SK-N-SH (cell line): ENCODE data around the gene ATP8A2. TPM values are rescaled to one million over a fixed set of nuclear protein-coding genes. Genes with fewer than 3 reads are reported as not detected.

ENCODE experiments used
- CTCF ChIA-PET: fragments of 300-600, 350-600 bp; formaldehyde crosslinking; extraction: SDS; loops from one replicate; lab custom pipeline; 2021; lab: Yijun Ruan, JAX
- POLR2A ChIA-PET: fragments of 350-600 bp; sonication (Branson Sonifier 250); formaldehyde crosslinking; extraction: SDS; loops from one replicate; lab custom pipeline; 2020; ENCODE audit warnings: antibody characterized with exemption, inconsistent platforms; lab: Yijun Ruan, JAX
- DNase-seq: peaks from one replicate; pipeline ENCODE4 v3.0.0; 2012
- H2AFZ ChIP-seq: fragments of 200-600 bp; sonication (generic); 2 replicates; pipeline ENCODE4 v1.8.1; 2016; ENCODE audit warnings: antibody characterized with exemption, mild to moderate bottlenecking, low read depth
- H3F3A ChIP-seq: fragments of 200-600 bp; sonication (generic); replicated peaks from 2 replicates; pipeline ENCODE3; 2016; ENCODE audit warnings: antibody characterized with exemption, mild to moderate bottlenecking; ENCODE audit not compliant: insufficient read depth
- H3K27ac ChIP-seq, 2 experiments: fragments of 200-500 bp in 1 of 2; fragments of 200-600 bp in 1 of 2; sonication (Bioruptor generic) in 1 of 2; sonication (generic), shearing (Covaris generic) in 1 of 2; 2 replicates each; pipeline versions ENCODE4 v1.5.1 to v1.6.1; 2014 to 2016; ENCODE audit warnings: low read depth in 2 of 2, inconsistent platforms in 1 of 2, low read length in 1 of 2, mild to moderate bottlenecking in 1 of 2, mixed read lengths in 1 of 2
- H3K27me3 ChIP-seq: fragments of 200-600 bp; sonication (generic), shearing (Covaris generic); 2 replicates; pipeline ENCODE4 v1.6.1; 2016; ENCODE audit warnings: mixed run types; ENCODE audit not compliant: insufficient read depth
- H3K36me3 ChIP-seq, 2 experiments: fragments of 200-500 bp in 1 of 2; fragments of 200-600 bp in 1 of 2; sonication (Bioruptor generic) in 1 of 2; sonication (generic) in 1 of 2; replicated peaks in 1 of 2; 2 replicates each; pipeline versions ENCODE3 to v1.5.1; 2014 to 2016; ENCODE audit warnings: low read length in 1 of 2, mild to moderate bottlenecking in 1 of 2; ENCODE audit not compliant: insufficient read depth in 2 of 2, control insufficient read depth in 1 of 2
- H3K4me1 ChIP-seq, 2 experiments: fragments of 200-500 bp in 1 of 2; fragments of 200-600 bp in 1 of 2; sonication (Bioruptor generic) in 1 of 2; sonication (generic), shearing (Covaris generic) in 1 of 2; 2 replicates each; pipeline versions ENCODE4 v1.5.1 to v1.6.1; 2014 to 2016; ENCODE audit warnings: low read depth in 1 of 2, low read length in 1 of 2, mixed run types in 1 of 2; ENCODE audit not compliant: insufficient read depth in 2 of 2, control insufficient read depth in 1 of 2
- H3K4me2 ChIP-seq: fragments of 200-600 bp; sonication (generic), shearing (Covaris generic); 2 replicates; pipeline ENCODE4 v1.6.1; 2017; ENCODE audit warnings: mixed run types
- H3K4me3 ChIP-seq, 2 experiments: fragments of 200-500 bp in 1 of 2; fragments of 200-600 bp in 1 of 2; sonication (Bioruptor generic) in 1 of 2; sonication (generic), shearing (Covaris generic) in 1 of 2; 2 replicates each; pipeline versions ENCODE4 v1.5.1 to v1.8.1; 2014 to 2016; ENCODE audit warnings: low read depth in 2 of 2, inconsistent platforms in 1 of 2, low read length in 1 of 2, mild to moderate bottlenecking in 1 of 2, mixed read lengths in 1 of 2, moderate library complexity in 1 of 2
- H3K79me2 ChIP-seq: fragments of 200-600 bp; sonication (generic); 2 replicates; pipeline ENCODE4 v1.8.1; 2017; ENCODE audit warnings: mild to moderate bottlenecking; ENCODE audit not compliant: insufficient read depth
- H3K9ac ChIP-seq: fragments of 200-600 bp; sonication (generic); 2 replicates; pipeline ENCODE4 v1.6.1; 2017; ENCODE audit warnings: mixed run types
- H3K9me2 ChIP-seq: fragments of 200-600 bp; sonication (generic); 2 replicates; pipeline ENCODE4 v1.6.1; 2017; ENCODE audit warnings: mixed run types
- H3K9me3 ChIP-seq: fragments of 200-600 bp; sonication (generic); 2 replicates; pipeline ENCODE4 v1.6.1; 2017; ENCODE audit warnings: mixed run types, mild to moderate bottlenecking, moderate library complexity
- H4K20me1 ChIP-seq: fragments of 200-600 bp; sonication (generic); 2 replicates; pipeline ENCODE4 v1.6.1; 2017; ENCODE audit warnings: mild to moderate bottlenecking, mixed run types; ENCODE audit not compliant: insufficient read depth
- CHD2 ChIP-seq: fragments of 150-350 bp; IDR thresholded peaks from 2 replicates; pipeline ENCODE4 v1.6.1; 2018; ENCODE audit warnings: low read length; ENCODE audit not compliant: partially characterized antibody
- EZH2phosphoT487 ChIP-seq: fragments of 200-600 bp; sonication (generic); IDR thresholded peaks from 2 replicates; pipeline ENCODE4 v1.6.1; 2017; ENCODE audit warnings: low read depth, mixed run types, mild to moderate bottlenecking, antibody characterized with exemption, moderate library complexity, borderline replicate concordance
- FOSL2 ChIP-seq: IDR thresholded peaks from 2 replicates; pipeline ENCODE4 v1.4.0; 2012; ENCODE audit warnings: low read depth, mild to moderate bottlenecking, moderate library complexity, borderline replicate concordance
- FOXJ3 ChIP-seq: sonication (generic); formaldehyde crosslinking; IDR thresholded peaks from 2 replicates; pipeline ENCODE4 v1.5.1; 2020; ENCODE audit warnings: mild to moderate bottlenecking, missing genetic modification reagents
- FOXM1 ChIP-seq: IDR thresholded peaks from 2 replicates; pipeline ENCODE4 v1.4.0; 2012; ENCODE audit warnings: low read depth, mild to moderate bottlenecking
- GABPA ChIP-seq: IDR thresholded peaks from 2 replicates; pipeline ENCODE4 v1.4.0; 2012; ENCODE audit warnings: low read depth, mild to moderate bottlenecking
- MEF2A ChIP-seq: IDR thresholded peaks from 2 replicates; pipeline ENCODE4 v1.4.0; 2012; ENCODE audit warnings: low read depth, borderline replicate concordance
- MXI1 ChIP-seq: IDR thresholded peaks from 2 replicates; pipeline ENCODE4 v1.6.1; 2012; ENCODE audit warnings: mild to moderate bottlenecking, low read depth, low read length, improper control_type of control experiment
- RAD21 ChIP-seq: IDR thresholded peaks from 2 replicates; pipeline ENCODE4 v1.6.1; 2012; ENCODE audit warnings: mild to moderate bottlenecking, low read length
- RXRA ChIP-seq: IDR thresholded peaks from 2 replicates; pipeline ENCODE4 v1.4.0; 2012; ENCODE audit warnings: low read depth, mild to moderate bottlenecking, borderline replicate concordance
- SIN3A ChIP-seq: IDR thresholded peaks from 2 replicates; pipeline ENCODE4 v1.6.1; 2012; ENCODE audit warnings: low read depth, mild to moderate bottlenecking, low read length, moderate library complexity, borderline replicate concordance
- TAF1 ChIP-seq: IDR thresholded peaks from 2 replicates; pipeline ENCODE4 v1.6.1; 2012; ENCODE audit warnings: low read depth, mild to moderate bottlenecking, low read length, moderate library complexity, borderline replicate concordance
- WGBS: methylation state at CpG from one replicate; pipeline ENCODE4 v1.1.6; 2017; ENCODE audit warnings: low lambda C conversion rate; 5-methylcytosine and 5-hydroxymethylcytosine counted together
- polyA plus RNA-seq, 3 experiments: library from polyadenylated mRNA; depleted of rRNA; stranded (reverse); fragments of >200 nt; gene quantifications; 2 replicates each; pipeline ENCODE4 v1.2.3, GENCODE V29; 2012
- TF ChIP-seq, protein P1 (sequence below): IDR thresholded peaks from 2 replicates; pipeline ENCODE4 v1.4.0; 2012; ENCODE audit warnings: low read depth, borderline replicate concordance
- TF ChIP-seq, protein P2 (sequence below): IDR thresholded peaks from 2 replicates; pipeline ENCODE4 v1.4.0; 2012; ENCODE audit warnings: low read depth, borderline replicate concordance
- TF ChIP-seq, protein P3 (sequence below): IDR thresholded peaks from 2 replicates; pipeline ENCODE4 v1.6.1; 2012; ENCODE audit warnings: mild to moderate bottlenecking, low read depth, low read length, moderate library complexity
- TF ChIP-seq, protein P4 (sequence below): IDR thresholded peaks from 2 replicates; pipeline ENCODE4 v1.4.0; 2012; ENCODE audit warnings: low read depth
- TF ChIP-seq, protein P5 (sequence below): IDR thresholded peaks from 2 replicates; pipeline ENCODE4; 2012

ATP8A2 gene
- polyA plus RNA-seq, 1 of the 3 experiments (the other 2 are of a cell fraction) = 0.02 TPM

DNA sequence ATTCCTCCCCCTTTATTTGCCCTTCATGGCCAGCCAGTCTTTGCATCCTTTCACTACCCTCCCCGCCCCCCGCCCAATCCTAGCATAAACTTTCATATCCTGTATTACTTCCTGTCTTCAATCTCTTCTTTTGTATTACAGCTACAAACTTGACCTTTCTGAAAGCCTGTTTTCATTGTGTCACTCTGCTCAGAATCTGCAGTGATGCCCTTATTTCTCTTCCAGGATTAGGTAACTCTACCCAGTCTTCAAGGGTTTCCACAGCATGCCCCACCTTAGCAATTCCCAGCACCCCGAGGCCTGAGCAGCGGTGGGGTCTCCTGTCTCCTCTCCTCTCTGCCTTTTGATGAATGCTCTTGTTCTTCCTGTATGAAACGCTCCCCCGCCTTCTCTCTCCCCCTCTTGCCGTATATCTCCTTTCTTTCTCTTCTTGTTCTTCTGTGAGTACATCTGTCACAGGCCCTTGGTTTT is 534.5 kb downstream of the ATP8A2 start:
- 39% methylated on average over 7 of the region's 7 CpGs for WGBS
- Histone ChIP-seq H3K9ac (no peak overlapping the region), H2AFZ (no peak overlapping the region), H3K4me1 (no peaks in the 10 kb centered on the region; a peak in 2 of 4 replicates), H3K4me2 (no peak overlapping the region), H4K20me1 (no peaks in the 10 kb centered on the region)
- DNase-seq = no peak
- POLR2A ChIA-PET = no interaction called here
- TF ChIP-seq MEF2A (no peak), FOXJ3 (CRISPR knock-in tag) (no peak), GABPA (no peak), EZH2phosphoT487 (no peak), RXRA (no peak), FOSL2 (no peak), MXI1 (no peak), FOXM1 (no peak), CHD2 (no peak)
- TF ChIP-seq, protein P1, sequence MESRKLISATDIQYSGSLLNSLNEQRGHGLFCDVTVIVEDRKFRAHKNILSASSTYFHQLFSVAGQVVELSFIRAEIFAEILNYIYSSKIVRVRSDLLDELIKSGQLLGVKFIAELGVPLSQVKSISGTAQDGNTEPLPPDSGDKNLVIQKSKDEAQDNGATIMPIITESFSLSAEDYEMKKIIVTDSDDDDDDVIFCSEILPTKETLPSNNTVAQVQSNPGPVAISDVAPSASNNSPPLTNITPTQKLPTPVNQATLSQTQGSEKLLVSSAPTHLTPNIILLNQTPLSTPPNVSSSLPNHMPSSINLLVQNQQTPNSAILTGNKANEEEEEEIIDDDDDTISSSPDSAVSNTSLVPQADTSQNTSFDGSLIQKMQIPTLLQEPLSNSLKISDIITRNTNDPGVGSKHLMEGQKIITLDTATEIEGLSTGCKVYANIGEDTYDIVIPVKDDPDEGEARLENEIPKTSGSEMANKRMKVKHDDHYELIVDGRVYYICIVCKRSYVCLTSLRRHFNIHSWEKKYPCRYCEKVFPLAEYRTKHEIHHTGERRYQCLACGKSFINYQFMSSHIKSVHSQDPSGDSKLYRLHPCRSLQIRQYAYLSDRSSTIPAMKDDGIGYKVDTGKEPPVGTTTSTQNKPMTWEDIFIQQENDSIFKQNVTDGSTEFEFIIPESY = no peak
- TF ChIP-seq, protein P2, sequence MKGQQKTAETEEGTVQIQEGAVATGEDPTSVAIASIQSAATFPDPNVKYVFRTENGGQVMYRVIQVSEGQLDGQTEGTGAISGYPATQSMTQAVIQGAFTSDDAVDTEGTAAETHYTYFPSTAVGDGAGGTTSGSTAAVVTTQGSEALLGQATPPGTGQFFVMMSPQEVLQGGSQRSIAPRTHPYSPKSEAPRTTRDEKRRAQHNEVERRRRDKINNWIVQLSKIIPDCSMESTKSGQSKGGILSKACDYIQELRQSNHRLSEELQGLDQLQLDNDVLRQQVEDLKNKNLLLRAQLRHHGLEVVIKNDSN = no peak
- TF ChIP-seq, all 33 proteins: peak for 0
- no peak overlapping the region for H3K4me3 ChIP-seq
- H3K27ac ChIP-seq = no peak overlapping the region
- no peaks in the 10 kb centered on the region for H3F3A ChIP-seq
- no peaks in the 10 kb centered on the region for H3K9me2 ChIP-seq
- H3K36me3 ChIP-seq = no peaks in the 10 kb centered on the region
- CTCF ChIA-PET = no interaction called here
- no peaks in the 10 kb centered on the region for H3K9me3 ChIP-seq
- no peaks in the 10 kb centered on the region for H3K27me3 ChIP-seq
- H3K79me2 ChIP-seq = no peaks in the 10 kb centered on the region

DNA sequence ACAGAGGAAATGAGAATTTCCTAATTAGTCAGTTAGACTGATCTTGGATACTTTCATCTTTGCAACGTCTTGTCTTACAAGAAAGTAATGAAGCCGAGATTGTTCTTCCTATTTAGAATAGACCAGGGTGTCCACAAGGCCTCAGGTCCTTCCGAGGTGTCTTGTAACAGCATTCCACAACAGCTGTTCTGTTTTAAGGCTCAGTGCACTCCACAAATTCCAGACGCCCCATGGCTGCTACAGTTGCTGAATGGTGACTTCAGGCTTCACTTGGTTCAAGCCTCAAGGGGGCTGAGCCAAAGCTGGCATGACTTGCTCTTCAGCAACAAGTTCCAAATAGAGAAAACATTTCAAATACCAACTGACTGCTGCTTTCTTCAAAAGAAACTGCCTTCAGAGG is 536.6 kb downstream of the ATP8A2 start:
- H3K9me2 ChIP-seq = no peaks in the 10 kb centered on the region
- H3K9ac ChIP-seq = no peak overlapping the region
- no peaks in the 10 kb centered on the region for H3K36me3 ChIP-seq
- no peaks in the 10 kb centered on the region; a peak in 2 of 4 replicates for H3K4me1 ChIP-seq
- 29% methylated on average over 4 of the region's 4 CpGs for WGBS
- TF ChIP-seq, protein P3, sequence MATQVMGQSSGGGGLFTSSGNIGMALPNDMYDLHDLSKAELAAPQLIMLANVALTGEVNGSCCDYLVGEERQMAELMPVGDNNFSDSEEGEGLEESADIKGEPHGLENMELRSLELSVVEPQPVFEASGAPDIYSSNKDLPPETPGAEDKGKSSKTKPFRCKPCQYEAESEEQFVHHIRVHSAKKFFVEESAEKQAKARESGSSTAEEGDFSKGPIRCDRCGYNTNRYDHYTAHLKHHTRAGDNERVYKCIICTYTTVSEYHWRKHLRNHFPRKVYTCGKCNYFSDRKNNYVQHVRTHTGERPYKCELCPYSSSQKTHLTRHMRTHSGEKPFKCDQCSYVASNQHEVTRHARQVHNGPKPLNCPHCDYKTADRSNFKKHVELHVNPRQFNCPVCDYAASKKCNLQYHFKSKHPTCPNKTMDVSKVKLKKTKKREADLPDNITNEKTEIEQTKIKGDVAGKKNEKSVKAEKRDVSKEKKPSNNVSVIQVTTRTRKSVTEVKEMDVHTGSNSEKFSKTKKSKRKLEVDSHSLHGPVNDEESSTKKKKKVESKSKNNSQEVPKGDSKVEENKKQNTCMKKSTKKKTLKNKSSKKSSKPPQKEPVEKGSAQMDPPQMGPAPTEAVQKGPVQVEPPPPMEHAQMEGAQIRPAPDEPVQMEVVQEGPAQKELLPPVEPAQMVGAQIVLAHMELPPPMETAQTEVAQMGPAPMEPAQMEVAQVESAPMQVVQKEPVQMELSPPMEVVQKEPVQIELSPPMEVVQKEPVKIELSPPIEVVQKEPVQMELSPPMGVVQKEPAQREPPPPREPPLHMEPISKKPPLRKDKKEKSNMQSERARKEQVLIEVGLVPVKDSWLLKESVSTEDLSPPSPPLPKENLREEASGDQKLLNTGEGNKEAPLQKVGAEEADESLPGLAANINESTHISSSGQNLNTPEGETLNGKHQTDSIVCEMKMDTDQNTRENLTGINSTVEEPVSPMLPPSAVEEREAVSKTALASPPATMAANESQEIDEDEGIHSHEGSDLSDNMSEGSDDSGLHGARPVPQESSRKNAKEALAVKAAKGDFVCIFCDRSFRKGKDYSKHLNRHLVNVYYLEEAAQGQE = no peak
- no peak for TF ChIP-seq CHD2
- no peak for TF ChIP-seq SIN3A
- no peak for TF ChIP-seq TAF1
- TF ChIP-seq, protein P4, sequence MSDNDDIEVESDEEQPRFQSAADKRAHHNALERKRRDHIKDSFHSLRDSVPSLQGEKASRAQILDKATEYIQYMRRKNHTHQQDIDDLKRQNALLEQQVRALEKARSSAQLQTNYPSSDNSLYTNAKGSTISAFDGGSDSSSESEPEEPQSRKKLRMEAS = no peak
- no peak for TF ChIP-seq RAD21
- TF ChIP-seq MEF2A = no peak
- TF ChIP-seq EZH2phosphoT487 = no peak
- TF ChIP-seq, protein P5, sequence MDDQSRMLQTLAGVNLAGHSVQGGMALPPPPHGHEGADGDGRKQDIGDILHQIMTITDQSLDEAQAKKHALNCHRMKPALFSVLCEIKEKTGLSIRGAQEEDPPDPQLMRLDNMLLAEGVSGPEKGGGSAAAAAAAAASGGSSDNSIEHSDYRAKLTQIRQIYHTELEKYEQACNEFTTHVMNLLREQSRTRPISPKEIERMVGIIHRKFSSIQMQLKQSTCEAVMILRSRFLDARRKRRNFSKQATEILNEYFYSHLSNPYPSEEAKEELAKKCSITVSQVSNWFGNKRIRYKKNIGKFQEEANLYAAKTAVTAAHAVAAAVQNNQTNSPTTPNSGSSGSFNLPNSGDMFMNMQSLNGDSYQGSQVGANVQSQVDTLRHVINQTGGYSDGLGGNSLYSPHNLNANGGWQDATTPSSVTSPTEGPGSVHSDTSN = no peak
- no peaks in the 10 kb centered on the region for H3K27me3 ChIP-seq
- no peak overlapping the region for H3K4me2 ChIP-seq
- ChIA-PET POLR2A (no interaction called here), CTCF (interaction anchor here (1.0 kb wide), 1 partner anchor 51 kb away, joined by 3 read pairs; no protein-coding TSS in a partner anchor)
- H3F3A ChIP-seq = no peaks in the 10 kb centered on the region
- no peak overlapping the region for H3K27ac ChIP-seq
- no peaks in the 10 kb centered on the region for H3K79me2 ChIP-seq
- H3K9me3 ChIP-seq = no peaks in the 10 kb centered on the region
- H3K4me3 ChIP-seq = no peak overlapping the region
- no peak for DNase-seq
- no peaks in the 10 kb centered on the region for H4K20me1 ChIP-seq
- H2AFZ ChIP-seq = no peak overlapping the region
